Muscle of leg (tissue), 11 donors: ENCODE measurements around the gene CLEC3B. TPM values are rescaled to one million over a fixed set of nuclear protein-coding genes. Genes with fewer than 3 reads are reported as not detected.

Experiments used
- DNase-seq: peaks from one replicate; pipeline ENCODE4 v3.0.0; 2013
- H3K27ac ChIP-seq: one replicate; pipeline ENCODE4 v1.5.1; 2013; ENCODE audit warnings: mild to moderate bottlenecking, low read length, control low read depth
- H3K27me3 ChIP-seq: one replicate; pipeline ENCODE4 v1.6.1; 2013; ENCODE audit warnings: low read length; ENCODE audit not compliant: control insufficient read depth, insufficient read depth
- H3K36me3 ChIP-seq: one replicate; pipeline ENCODE4 v1.6.1; 2013; ENCODE audit warnings: low read length; ENCODE audit not compliant: control insufficient read depth, insufficient read depth
- H3K4me1 ChIP-seq: one replicate; pipeline ENCODE4 v1.6.1; 2013; ENCODE audit warnings: low read length; ENCODE audit not compliant: control insufficient read depth, insufficient read depth
- H3K4me3 ChIP-seq: one replicate; pipeline ENCODE4 v1.5.1; 2013; ENCODE audit warnings: low read length, control low read depth
- H3K9me3 ChIP-seq: replicated peaks from 2 replicates; pipeline ENCODE4 v1.6.1; 2013; ENCODE audit warnings: low read depth, low read length; ENCODE audit not compliant: control insufficient read depth
- WGBS: methylation state at CpG from one replicate; pipeline ENCODE4 v1.1.5; 2013; ENCODE audit warnings: missing lambda C conversion rate; ENCODE audit not compliant: insufficient coverage; 5-methylcytosine and 5-hydroxymethylcytosine counted together
- polyA plus RNA-seq, 8 donors: library from polyadenylated mRNA; unstranded; fragments of 120-200 nt; gene quantifications; one replicate each; pipeline versions ENCODE4 v1.2.1 to v1.2.3, GENCODE V29; 2013; ENCODE audit warnings: inconsistent platforms in 1 of 8, low replicate concordance in 1 of 8; ENCODE audit not compliant: insufficient read length in 8 of 8, insufficient read depth in 1 of 8
- total RNA-seq: library from RNA; stranded (reverse); fragments of 120-200 nt; gene quantifications from one replicate; pipeline ENCODE4 v1.2.4, GENCODE V29; 2013

CLEC3B gene
- total and polyA plus RNA-seq, 9 donors, result 79.2 to 184 (median 129) TPM

GRCh38 chr3:45029661-45030060 lies 3.6 kb downstream of the CLEC3B start:
- 64% methylated on average over 4 of the region's 5 CpGs for WGBS
- DNase-seq, result peak; percentile 77
- peaks cover 55% of the 10 kb centered on the region for H3K4me1 ChIP-seq
- peak overlapping the region; percentile 74 for H3K27ac ChIP-seq
- H3K36me3 ChIP-seq, result peaks cover 5% of the 10 kb centered on the region
- H3K4me3 ChIP-seq, result no peak overlapping the region
- H3K27me3 ChIP-seq, result no peaks in the 10 kb centered on the region
- no peaks in the 10 kb centered on the region for H3K9me3 ChIP-seq

GRCh38 chr3:45031531-45031930 lies 5.4 kb downstream of the CLEC3B start:
- no peak for DNase-seq
- Histone ChIP-seq H3K27me3 (no peaks in the 10 kb centered on the region), H3K9me3 (no peaks in the 10 kb centered on the region), H3K4me3 (no peak overlapping the region), H3K4me1 (peaks cover 56% of the 10 kb centered on the region), H3K36me3 (peaks cover 7% of the 10 kb centered on the region), H3K27ac (no peak overlapping the region)
- 74% methylated on average over 3 of the region's 3 CpGs for WGBS

DNA sequence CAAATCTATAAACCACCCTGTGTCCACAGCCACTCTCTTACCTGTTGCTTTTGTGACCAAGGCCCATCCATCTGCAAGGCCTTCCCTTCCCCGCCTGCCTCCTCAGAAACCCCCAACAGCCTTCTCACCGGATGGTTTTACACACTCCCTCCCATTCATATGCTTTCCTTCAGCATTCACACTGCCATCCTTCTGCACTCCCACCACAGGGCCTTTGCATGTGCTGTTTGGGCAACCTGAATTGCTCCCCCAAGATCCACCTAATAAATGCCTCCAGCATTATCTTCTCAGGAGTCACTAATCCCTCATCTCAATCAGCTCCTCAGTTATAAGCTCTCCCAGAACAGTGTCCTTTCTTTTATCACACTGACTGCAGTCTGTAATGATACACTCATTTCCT lies 6.0 kb downstream of the CLEC3B start:
- Histone ChIP-seq H3K27me3 (no peaks in the 10 kb centered on the region), H3K4me1 (peaks cover 55% of the 10 kb centered on the region), H3K9me3 (no peaks in the 10 kb centered on the region), H3K27ac (no peak overlapping the region), H3K36me3 (peaks cover 12% of the 10 kb centered on the region), H3K4me3 (no peak overlapping the region)
- no peak for DNase-seq
- WGBS, result 88% methylated on average over 2 of the region's 2 CpGs

- no peak for DNase-seq
- H3K9me3 ChIP-seq, result no peaks in the 10 kb centered on the region
- 97% methylated on average over 5 of the region's 6 CpGs for WGBS
- H3K4me1 ChIP-seq, result peaks cover 43% of the 10 kb centered on the region
- H3K27me3 ChIP-seq, result no peaks in the 10 kb centered on the region
- H3K36me3 ChIP-seq, result peaks cover 12% of the 10 kb centered on the region
- H3K4me3 ChIP-seq, result no peak overlapping the region
- H3K27ac ChIP-seq, result no peak overlapping the region
These were observed 7.7 kb downstream of the CLEC3B start for GRCh38 chr3:45033791-45034190.

DNA sequence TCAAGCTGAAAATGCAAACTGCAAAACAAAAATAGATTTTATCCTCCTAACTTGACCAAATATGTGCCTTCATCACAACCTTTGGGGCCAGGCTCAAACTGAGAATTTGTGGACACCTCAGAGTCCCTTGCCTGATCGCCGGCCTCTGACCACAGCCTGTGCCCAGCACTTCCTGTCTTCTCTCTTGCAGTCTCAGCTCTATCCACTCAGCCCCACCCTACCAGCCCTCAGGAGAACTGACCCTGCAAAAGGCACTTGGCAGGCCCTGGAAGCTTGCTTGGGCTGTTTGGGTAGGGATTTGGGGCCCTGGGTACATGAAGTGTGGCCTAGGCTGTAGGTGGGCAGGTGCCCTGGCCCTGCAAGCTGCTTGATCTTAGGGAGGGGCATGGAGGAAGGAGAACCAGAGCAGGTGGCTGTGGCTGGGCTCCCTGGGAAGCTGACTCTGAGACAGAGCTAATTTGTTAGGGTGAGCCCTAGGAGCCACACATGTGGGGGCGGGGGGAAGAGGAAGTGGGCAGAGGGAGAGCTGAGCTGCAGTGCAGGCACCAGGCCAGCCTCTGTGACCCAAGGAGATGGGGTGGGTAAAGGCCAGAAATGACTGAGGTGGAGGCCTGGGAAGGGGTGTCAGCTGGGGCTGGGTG lies 8.6 kb downstream of the CLEC3B start:
- Histone ChIP-seq H3K4me3 (no peak overlapping the region), H3K27ac (peak overlapping the region; percentile 29), H3K4me1 (peaks cover 35% of the 10 kb centered on the region), H3K9me3 (no peaks in the 10 kb centered on the region), H3K36me3 (peaks cover 15% of the 10 kb centered on the region), H3K27me3 (no peaks in the 10 kb centered on the region)
- WGBS, result 78% methylated on average over 1 of the region's 3 CpGs
- DNase-seq, result peak; percentile 68

DNA sequence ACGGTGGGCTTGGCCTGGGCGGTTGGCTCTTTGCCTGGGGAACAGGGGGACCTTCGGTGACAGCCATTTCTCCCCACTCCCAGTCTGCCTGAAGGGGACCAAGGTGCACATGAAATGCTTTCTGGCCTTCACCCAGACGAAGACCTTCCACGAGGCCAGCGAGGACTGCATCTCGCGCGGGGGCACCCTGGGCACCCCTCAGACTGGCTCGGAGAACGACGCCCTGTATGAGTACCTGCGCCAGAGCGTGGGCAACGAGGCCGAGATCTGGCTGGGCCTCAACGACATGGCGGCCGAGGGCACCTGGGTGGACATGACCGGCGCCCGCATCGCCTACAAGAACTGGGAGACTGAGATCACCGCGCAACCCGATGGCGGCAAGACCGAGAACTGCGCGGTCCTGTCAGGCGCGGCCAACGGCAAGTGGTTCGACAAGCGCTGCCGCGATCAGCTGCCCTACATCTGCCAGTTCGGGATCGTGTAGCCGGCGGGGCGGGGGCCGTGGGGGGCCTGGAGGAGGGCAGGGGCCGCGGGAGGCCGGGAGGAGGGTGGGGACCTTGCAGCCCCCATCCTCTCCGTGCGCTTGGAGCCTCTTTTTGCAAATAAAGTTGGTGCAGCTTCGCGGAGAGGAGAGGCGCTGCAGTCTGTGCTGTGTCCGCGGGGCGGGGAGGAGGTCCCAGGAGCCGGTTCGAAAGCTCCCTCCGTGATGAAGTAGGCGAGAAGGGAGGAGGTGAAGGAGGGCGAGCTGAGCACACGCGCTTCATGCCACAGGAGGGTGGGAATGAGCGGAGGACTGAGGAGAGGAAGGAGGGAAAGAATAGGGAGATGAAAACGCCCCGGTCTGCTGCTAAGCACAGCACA lies 9.6 kb downstream of the CLEC3B start:
- DNase-seq, result peak; percentile 73
- Histone ChIP-seq H3K27me3 (no peaks in the 10 kb centered on the region), H3K4me1 (peaks cover 32% of the 10 kb centered on the region), H3K27ac (peak overlapping the region; percentile 37), H3K9me3 (no peaks in the 10 kb centered on the region), H3K4me3 (peak overlapping the region; percentile 30), H3K36me3 (peaks cover 15% of the 10 kb centered on the region)
- WGBS, result 18% methylated on average over 60 of the region's 64 CpGs

DNA sequence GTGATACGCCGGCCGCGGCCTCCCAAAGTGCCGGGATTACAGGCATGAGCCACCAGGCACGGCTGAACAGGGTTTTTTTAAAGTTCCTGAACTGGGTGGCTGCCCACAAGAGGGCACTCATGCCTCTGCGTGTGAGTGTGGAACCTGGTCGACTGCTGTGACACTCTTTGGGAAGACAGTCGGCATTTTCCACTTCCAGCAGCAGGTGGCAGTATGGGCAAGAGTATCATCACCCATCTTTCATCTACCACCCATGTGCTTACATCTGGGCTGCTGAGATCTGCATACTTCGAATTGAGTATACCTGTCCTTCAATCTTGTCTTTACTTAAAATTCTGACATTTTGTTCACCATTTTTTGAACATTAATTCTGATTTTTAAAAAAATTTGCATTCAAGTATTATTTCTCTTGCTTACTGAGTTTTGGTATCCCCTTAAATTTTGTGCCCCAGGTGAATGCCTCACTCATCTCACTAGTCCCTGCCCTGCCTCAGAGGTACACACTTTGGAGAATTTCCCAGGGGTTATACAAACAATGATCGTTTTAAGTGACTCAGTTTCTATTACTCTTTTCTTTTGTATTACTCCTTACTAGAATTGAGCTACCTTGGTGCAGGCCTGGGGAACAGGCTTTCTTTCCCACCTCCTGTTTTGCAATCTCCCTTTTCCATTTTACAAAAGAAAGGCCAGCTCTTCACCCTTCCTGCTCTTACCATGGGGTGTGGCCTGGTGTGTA lies 11.8 kb downstream of the CLEC3B start:
- peak; percentile 93 for DNase-seq
- Histone ChIP-seq H3K27ac (no peak overlapping the region), H3K4me1 (peaks cover 32% of the 10 kb centered on the region), H3K4me3 (no peak overlapping the region), H3K9me3 (no peaks in the 10 kb centered on the region), H3K27me3 (no peaks in the 10 kb centered on the region), H3K36me3 (peaks cover 14% of the 10 kb centered on the region)
- WGBS, result 5% methylated on average over 9 of the region's 11 CpGs

DNA sequence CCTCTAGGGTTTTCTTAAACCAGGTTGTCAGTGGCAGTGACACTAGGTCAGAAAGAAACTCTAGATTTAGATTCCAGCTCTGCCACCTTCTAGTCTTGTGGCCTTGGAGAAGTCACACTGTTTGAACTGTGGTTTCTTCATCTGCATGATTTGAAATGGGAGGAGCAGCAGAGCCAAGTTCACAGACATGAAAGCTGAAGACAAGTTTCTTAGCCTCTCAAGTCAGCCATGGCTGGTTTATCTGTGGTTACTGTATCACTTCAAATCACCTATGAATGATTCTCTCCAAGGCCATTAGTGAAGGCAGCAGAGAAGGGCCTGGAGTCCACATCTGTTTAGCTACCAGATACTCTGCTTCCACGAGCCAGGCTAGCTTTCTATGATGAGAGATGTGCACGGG lies 15.6 kb downstream of the CLEC3B start:
- H3K27me3 ChIP-seq, result no peaks in the 10 kb centered on the region
- no peak for DNase-seq
- no peak overlapping the region for H3K4me3 ChIP-seq
- peaks cover 6% of the 10 kb centered on the region for H3K36me3 ChIP-seq
- WGBS, result 50% methylated on average over 1 of the region's 2 CpGs
- H3K4me1 ChIP-seq, result peaks cover 5% of the 10 kb centered on the region
- H3K27ac ChIP-seq, result no peak overlapping the region
- H3K9me3 ChIP-seq, result no peaks in the 10 kb centered on the region

- no peak overlapping the region for H3K27ac ChIP-seq
- H3K27me3 ChIP-seq, result no peaks in the 10 kb centered on the region
- WGBS, result no CpG with 5 or more reads among the region's 3 CpGs
- peaks cover 2% of the 10 kb centered on the region for H3K4me1 ChIP-seq
- no peak overlapping the region for H3K4me3 ChIP-seq
- no peak for DNase-seq
- H3K9me3 ChIP-seq, result no peaks in the 10 kb centered on the region
- H3K36me3 ChIP-seq, result peaks cover 3% of the 10 kb centered on the region
These were observed 16.1 kb downstream of the CLEC3B start for GRCh38 chr3:45042162-45042561.

DNA sequence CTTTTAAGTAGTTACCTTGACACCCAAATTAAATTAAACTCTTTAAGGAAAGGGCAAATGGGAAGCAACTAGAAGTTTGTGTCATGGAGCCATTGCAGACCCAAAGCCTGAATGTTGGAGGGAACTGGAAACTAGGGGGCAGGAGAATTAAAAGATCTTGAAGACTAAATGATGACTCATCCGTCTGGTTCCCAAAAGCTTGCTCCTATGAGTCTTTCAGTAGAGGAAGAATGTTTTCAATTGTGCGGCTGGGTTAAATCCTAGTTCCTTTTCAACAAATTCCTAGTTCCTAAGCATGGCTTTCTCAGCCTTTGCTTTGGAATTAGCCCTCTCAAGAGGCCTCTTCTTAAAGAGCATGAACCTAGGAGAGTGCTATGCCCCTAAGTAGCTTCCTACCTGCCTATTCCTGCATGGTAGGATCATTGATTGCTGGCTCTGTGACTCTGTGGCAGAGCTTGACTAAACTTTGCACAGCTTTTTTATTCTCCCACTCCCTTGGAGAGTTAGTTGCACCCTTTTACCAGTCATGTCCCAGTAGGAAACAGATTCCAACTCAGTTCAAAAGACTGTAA lies 17.7 kb downstream of the CLEC3B start:
- Histone ChIP-seq H3K27ac (no peak overlapping the region), H3K4me1 (no peaks in the 10 kb centered on the region), H3K36me3 (peaks cover 3% of the 10 kb centered on the region), H3K4me3 (no peak overlapping the region), H3K27me3 (peaks cover 5% of the 10 kb centered on the region), H3K9me3 (no peaks in the 10 kb centered on the region)
- peak; percentile 56 for DNase-seq
- WGBS, result no CpG with 5 or more reads among the region's 2 CpGs
